ENCODE results near the gene P3H3.

P3H3 gene

DNA sequence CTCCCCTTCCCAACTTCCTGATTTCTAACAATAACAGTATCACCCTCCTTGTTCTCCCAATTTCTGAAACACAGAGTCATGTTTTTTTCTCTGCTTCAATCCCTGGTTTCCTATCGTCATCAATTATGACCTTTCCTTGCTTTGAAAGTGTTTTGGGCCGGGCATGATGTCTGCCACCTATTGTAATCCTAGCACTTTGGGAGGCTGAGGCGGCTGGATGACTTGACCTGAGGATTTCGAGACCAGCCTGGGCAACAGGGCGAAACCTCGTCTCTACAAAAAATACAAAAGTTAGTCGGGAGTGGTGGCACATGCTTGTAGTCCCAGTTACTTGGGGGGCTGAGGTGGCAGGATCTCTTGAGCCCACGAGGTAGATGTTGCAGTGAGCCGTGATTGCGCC is 19.2 kb upstream of the P3H3 start:
- no peak for DNase-seq

DNA sequence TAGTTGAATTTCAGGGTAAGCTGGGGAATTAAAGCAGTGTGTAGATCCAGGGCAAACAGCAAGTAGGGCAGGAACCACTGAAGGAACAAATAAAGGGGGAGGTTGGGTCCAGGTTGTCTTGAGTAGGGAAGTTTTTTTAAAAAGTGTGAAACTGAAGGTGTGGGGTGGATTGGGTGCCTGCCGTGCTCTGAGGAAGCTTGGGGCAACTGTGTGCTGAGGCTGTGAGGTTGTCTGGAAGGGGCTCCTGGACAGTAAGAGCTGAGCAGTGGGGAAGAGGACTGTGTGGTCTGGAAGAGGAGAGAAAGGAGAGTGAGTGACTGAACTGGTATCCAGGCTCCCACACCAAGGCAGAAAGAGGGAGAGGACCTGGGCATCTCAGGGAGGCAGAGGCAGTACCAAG is 17.4 kb upstream of the P3H3 start:
- DNase-seq, result no peak

DNA sequence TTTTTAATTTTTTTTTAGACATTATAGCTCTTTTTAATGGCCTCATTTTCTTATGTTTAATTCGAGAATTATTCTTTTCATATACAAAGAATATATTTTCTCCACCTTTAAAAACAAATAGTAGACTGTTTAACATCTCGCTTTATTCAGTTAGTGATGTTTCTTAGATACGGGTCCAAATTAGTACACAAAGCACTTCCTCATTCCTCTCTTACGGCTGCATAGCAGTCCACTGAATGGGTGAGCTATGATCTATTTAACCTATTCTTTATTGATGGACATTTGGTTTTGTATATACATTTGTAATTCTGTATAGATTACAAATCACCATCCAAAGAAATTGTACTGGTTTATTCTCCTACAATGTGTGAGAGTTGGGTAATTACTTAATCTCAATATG is 14.8 kb upstream of the P3H3 start:
- no peak for DNase-seq

GRCh38 chr12:6816598-6816997 is 11.6 kb upstream of the P3H3 start:
- no peak for DNase-seq

- DNase-seq, result no peak
Measured at GRCh38 chr12:6817098-6817497, 11.1 kb upstream of the P3H3 start.

DNA sequence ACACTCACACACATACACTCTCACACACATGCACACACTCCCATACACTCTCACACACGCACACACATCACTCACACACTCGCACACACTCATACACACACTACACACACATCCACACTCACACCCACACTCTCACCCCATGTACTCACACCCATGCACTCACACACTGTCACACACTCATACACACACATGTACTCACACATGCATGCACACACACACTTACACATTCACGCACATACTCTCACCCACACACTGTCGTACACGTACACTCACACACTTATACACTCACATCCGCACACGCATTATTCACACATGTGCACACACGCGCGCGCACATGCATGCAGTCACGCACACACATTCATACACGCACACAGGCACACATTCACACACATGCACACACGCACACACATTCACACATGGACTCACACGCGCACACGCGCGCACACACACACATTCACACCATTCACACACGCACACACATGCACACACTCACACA is 10.5 kb upstream of the P3H3 start:
- no peak for DNase-seq

DNA sequence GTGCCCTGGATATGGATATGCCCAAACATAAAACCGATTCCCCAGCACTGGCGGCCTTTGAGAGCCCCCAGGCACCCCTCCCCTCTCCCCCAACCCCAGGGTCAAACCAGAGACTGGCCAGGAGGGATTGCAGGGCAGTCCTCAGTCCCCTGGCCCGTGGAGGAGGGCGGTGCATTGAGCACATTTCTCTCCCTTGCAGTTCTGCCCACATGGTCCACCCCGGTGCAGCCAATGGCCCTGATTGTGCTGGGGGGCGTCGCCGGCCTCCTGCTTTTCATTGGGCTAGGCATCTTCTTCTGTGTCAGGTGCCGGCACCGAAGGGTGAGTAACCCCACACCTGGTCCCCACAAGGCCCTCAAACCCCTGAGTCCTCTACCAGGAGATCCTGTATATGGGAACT is 10.0 kb upstream of the P3H3 start:
- DNase-seq, result no peak

GRCh38 chr12:6818645-6819044 is 9.6 kb upstream of the P3H3 start:
- DNase-seq, result no peak

GRCh38 chr12:6819106-6820030 is 8.8 kb upstream of the P3H3 start:
- no peak for DNase-seq

GRCh38 chr12:6820166-6820565 is 8.0 kb upstream of the P3H3 start:
- no peak for DNase-seq

DNA sequence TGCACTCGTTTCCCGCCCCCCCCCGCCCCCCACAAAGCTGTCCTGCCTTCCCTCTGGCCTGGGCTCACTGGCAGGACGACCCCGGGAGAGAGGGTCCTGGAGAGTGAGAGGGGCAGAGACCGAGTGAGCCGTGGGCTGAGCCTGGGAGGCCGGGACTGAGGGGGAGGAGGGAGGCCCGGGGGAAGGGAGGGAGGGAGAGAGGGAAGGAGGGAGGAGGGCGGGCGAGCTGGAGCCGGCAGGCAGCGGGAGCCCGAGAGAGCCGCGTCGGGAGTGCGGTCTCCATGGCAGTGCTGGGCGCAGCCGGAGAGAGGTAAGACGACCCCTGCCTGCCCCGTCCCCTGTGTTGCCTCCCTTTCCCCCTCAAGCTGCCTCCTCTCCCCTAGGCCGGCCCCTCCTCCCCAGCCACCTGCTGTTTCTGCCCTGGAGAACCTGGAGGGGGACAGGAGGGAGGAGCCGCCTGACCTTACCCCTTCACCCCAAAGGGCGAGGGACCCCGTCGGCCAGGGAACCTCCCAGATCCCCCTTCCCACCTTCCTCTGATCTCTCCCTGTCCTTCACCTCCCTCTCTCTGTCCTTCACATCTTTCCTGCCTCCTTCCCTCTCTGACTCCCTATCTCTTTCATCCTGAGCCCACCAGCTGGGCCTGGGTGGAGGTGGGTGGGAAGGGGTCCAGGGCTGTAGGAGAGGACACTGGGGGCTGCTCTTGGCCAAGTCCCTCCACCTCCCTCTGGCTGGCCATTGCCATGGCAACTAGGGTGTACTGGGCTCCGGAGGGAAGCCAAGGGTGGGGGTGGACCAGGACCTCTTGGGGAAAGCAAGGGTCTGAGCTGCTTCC is 6.4 kb upstream of the P3H3 start, which contains the start of gene GPR162:
GPR162 (plus strand) TSS at position 231 of the 835 bp plus-strand sequence. CDS start 2,078 bp downstream, outside the sequence.
- peak; percentile 53 to 68 for DNase-seq

GRCh38 chr12:6822426-6823135 is 5.6 kb upstream of the P3H3 start:
- DNase-seq, result no peak

DNA sequence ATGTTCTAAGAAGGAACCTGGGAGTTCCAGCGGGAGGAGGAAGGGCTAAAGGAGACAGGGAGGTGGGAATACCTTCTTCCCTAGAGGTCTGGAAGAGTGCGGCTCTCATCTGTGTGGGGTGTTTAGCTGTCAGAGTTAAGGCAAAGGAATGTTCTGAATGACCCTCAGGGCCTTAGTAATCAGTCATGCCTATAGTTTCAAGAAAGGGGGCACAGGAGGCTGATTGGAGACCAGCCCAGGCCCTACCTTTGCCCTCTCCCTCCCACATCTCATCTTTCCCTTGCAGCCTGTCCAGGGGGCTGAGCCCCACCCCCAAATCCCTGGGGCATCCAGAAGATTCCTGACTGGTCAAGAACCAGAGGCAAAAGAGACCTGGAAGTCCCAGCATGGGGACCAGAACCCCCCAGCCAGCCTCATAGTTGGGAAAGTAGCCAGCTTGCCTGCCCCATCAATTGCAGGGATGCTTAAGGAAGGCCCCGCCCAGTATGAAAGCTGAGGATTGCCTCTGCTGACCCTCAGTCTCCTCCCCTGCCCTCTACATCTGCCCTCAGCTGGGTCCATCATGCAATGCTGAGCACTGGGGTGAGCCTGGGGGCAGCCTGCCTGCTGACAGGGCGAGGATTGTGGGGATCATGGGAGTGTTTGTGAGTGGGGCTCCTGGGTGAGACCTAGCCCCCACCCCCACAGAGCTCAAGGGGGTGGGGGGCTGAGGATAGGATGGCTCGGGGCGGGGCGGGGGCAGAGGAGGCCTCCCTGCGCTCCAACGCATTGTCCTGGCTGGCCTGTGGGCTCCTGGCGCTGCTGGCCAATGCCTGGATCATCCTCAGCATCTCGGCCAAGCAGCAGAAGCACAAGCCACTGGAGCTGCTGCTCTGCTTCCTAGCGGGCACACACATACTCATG is 4.8 kb upstream of the P3H3 start:
- DNase-seq, result no peak

DNA sequence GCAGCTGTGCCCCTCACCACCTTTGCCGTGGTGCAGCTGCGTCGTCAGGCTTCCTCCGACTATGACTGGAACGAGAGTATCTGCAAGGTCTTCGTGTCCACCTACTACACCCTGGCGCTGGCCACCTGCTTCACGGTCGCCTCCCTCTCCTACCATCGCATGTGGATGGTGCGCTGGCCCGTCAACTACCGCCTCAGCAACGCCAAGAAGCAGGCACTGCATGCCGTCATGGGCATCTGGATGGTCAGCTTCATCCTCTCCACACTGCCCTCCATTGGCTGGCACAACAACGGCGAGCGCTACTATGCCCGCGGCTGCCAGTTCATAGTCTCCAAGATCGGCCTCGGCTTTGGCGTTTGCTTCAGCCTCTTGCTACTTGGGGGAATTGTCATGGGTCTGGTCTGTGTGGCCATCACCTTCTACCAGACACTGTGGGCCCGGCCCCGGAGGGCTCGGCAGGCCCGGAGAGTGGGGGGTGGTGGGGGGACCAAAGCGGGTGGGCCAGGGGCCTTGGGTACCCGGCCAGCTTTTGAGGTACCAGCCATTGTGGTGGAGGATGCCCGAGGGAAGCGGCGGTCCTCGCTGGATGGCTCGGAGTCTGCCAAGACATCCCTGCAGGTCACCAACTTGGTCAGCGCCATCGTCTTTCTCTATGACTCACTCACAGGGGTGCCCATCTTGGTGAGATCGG is 4.0 kb upstream of the P3H3 start:
- DNase-seq, result no peak

DNA sequence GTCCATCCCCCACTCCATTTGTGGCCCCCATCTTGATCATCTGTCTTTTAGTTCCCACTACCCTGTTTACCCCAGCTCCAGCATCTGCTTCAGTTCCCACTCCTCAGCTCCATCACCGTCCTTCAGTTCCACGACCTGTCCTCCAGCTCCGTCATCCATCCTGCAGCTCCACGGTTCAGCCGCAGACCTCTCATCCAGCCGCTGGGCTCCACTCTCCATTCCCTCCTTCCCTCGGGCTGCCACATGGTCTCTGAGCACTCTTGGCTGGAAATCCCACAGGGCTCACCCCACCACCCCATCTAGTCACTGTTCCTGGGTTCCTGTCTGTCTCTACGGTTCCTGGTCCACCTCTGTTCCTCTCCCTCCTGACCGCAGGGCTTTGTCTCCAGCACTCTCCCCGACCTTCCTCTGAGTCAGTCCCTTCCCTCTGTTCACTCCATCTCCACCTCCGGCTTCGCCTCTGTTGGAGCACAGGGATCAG is 3.3 kb upstream of the P3H3 start:
- DNase-seq, result no peak

- peak; percentile 81 to 84 for DNase-seq
Measured at GRCh38 chr12:6825398-6826124, 2.6 kb upstream of the P3H3 start.

GRCh38 chr12:6826125-6826733 is 2.0 kb upstream of the P3H3 start:
- no peak for DNase-seq

DNA sequence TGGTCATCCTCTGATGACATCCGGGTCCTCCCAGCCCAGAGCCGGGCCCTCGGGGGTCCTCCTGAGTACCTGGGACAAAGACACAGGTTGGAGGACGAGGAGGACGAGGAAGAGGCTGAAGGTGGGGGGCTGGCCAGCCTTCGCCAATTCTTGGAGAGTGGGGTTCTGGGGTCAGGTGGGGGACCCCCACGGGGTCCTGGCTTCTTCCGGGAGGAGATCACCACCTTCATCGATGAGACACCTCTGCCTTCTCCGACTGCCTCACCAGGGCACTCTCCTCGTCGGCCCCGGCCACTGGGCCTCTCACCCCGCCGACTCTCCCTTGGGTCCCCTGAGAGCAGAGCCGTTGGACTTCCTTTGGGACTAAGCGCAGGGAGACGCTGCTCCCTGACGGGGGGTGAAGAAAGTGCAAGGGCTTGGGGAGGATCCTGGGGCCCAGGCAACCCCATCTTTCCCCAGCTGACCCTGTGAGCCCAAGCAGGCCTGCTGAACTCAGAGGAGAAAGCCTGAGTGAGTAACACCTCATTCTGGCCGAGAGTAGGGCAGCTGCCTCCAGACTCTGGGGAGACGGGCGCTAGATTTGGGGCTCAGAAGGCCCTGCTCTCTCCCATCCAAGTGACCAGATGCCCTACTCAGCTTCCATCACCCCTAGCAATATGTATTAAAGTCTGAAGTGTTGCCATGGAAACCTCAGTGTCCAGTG is 1.3 kb upstream of the P3H3 start:
- DNase-seq, result no peak

DNA sequence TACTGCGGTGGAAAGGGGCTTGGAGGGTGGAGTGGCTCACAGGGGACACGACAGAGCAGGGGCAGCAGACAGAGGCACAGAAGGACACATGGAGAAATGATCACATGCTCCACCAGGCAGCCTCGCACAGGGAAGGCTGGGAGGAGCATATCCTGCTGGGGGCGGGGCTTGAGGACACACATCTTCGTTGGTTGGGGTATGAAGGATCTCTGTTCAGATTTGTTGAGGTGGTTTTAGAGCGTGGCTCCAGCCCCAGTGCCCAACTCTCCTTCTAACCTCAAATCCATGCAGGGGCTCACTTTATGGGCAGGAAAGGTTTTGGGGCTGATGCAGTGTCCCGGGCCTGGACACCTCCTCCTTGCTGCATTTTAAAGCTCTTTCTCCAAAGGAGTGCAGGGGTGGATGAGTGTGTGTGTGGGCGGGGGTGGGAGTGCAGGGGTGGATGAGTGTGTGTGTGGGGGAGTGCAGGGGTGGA is 733 bp upstream of the P3H3 start:
- peak; percentile 83 to 85 for DNase-seq

All from NCI-H2081 (cell line).